Activated naive CD4-positive, alpha-beta T cell treated with anti-CD3 and anti-CD28 coated beads for 36 hours (primary cell): ENCODE data around the gene CSNK1G1. TPM values are rescaled to one million over a fixed set of nuclear protein-coding genes. Genes with fewer than 3 reads are reported as not detected.
A peak's percentile ranks its signal among the peaks of the same experiment; 100 is the strongest.
"Not testable (repeated sequence)": the region's sequence is repeated elsewhere in the genome, so short reads cannot be mapped to it uniquely, and the experiment has no call there.

ENCODE experiments used
- CTCF ChIA-PET: fragments of 350-600 bp; sonication (Branson Sonifier 250); formaldehyde crosslinking; loops from one replicate; lab custom pipeline; 2021; ENCODE audit warnings: antibody characterized with exemption; lab: Charles Lee
- DNase-seq: peaks from one replicate; pipeline ENCODE4 v3.0.0-alpha.2; 2020
- H3K27ac Mint-ChIP-seq: one replicate; pipeline ENCODE4 v1.8.0; 2021; ENCODE audit warnings: mild to moderate bottlenecking, mixed read lengths
- H3K27me3 Mint-ChIP-seq: one replicate; pipeline ENCODE4 v1.8.0; 2021; ENCODE audit warnings: low read depth, mixed read lengths
- H3K36me3 Mint-ChIP-seq: one replicate; pipeline ENCODE4 v1.8.0; 2021; ENCODE audit warnings: low read depth, mixed read lengths
- H3K4me1 Mint-ChIP-seq: one replicate; pipeline ENCODE4 v1.8.0; 2021; ENCODE audit warnings: low read depth, mixed read lengths
- H3K4me3 Mint-ChIP-seq: one replicate; pipeline ENCODE4 v1.8.0; 2021; ENCODE audit warnings: mild to moderate bottlenecking, moderate library complexity, mixed read lengths
- H3K9me3 Mint-ChIP-seq: one replicate; pipeline ENCODE4 v1.8.0; 2021; ENCODE audit warnings: mixed read lengths
- intact Hi-C: fragments of 100-400 bp; cut with micrococcal nuclease; formaldehyde crosslinking; loops from one replicate; pipeline ENCODE4 v1.15.1; 2023
- total RNA-seq, 2 experiments: library from RNA; stranded (reverse); gene quantifications; one replicate each; pipeline ENCODE4 v1.2.3, GENCODE V29; 2021

CSNK1G1 gene
- total RNA-seq, 2 experiments from 2014 or later = 14.8 to 16.6 TPM

DNA sequence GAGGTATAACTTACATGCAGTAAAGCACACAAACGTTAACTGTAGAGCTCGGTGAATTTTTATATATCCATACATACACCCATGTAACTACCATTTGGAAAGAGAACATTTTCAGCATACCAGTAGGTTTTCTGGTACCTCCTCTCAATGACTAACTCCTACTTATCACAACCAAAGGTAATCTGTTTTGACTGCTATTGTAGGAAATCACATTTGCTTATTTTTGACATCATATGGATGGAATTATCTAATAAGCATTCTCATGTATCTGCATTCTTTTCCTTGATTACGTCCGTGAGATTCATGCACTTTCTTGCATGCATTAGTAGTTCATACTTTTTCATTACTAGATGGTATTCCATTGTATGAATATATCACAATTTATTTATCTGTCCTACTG lies 76.8 kb downstream of the CSNK1G1 start:
- no peaks in the 10 kb centered on the region for H3K9me3 Mint-ChIP-seq
- no peaks in the 10 kb centered on the region for H3K27me3 Mint-ChIP-seq
- no peak for DNase-seq
- no peak overlapping the region for H3K27ac Mint-ChIP-seq
- H3K4me1 Mint-ChIP-seq = peaks cover 30% of the 10 kb centered on the region
- CTCF ChIA-PET = no interaction called here
- H3K4me3 Mint-ChIP-seq = no peak overlapping the region
- peaks cover 6% of the 10 kb centered on the region for H3K36me3 Mint-ChIP-seq
- intact Hi-C loops = no loop called here

DNA sequence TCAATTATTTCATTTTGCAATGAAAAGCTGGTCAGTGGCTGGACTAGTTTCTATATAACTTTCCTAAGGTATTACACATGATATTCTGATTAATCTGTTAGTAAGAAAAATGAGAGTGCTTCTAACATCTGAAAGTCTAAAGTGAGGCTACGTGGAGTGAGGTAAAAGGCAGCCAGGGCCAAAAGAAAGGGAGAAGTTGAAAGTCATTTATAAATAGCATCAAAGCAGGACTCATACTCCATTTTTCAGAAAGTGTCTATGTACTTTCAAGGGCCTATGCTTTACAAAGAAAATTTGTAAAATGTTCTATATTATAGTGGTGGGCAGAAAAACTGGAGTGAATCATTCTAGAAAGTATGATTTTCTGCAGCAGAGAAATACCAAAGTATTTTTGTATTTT lies 80.0 kb downstream of the CSNK1G1 start:
- peak overlapping the region; percentile 53 for H3K27ac Mint-ChIP-seq
- H3K36me3 Mint-ChIP-seq = peaks cover 6% of the 10 kb centered on the region
- DNase-seq = no peak
- no peak overlapping the region for H3K4me3 Mint-ChIP-seq
- peaks cover 28% of the 10 kb centered on the region for H3K4me1 Mint-ChIP-seq
- no peaks in the 10 kb centered on the region for H3K27me3 Mint-ChIP-seq
- no peaks in the 10 kb centered on the region for H3K9me3 Mint-ChIP-seq
- CTCF ChIA-PET = no interaction called here
- intact Hi-C loops = no loop called here

DNA sequence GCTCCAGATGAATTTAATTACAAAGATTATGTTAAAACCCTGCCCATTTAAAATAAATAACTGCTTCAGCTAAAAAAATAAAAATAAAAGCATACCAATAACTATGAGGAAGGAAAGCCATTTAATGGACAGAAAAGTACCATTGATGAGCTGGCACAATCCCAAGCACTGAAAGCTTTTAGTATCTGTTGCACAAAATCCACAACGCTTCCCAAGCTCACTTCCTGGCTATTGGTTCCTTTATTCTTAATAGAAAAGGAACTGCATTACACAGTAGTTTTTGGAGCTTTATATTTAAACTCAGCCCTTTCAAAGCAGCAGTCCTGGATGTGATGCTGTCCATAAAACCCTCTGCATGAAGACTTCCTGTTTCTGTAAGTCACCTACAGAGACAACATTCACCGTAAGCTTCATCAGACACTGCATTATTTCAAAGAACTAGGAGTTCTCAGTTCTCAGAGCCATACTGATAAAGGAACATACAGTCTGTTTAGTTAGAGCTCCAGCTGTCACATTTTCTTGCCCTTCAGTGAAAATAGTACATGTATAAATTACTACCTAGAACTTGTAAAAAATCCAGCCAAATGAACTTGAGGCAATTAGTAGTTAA lies 81.5 kb downstream of the CSNK1G1 start:
- intact Hi-C loops = no loop called here
- H3K4me3 Mint-ChIP-seq = no peak overlapping the region
- H3K27ac Mint-ChIP-seq = no peak overlapping the region
- no peaks in the 10 kb centered on the region for H3K9me3 Mint-ChIP-seq
- peaks cover 6% of the 10 kb centered on the region for H3K36me3 Mint-ChIP-seq
- peaks cover 28% of the 10 kb centered on the region for H3K4me1 Mint-ChIP-seq
- H3K27me3 Mint-ChIP-seq = no peaks in the 10 kb centered on the region
- CTCF ChIA-PET = interaction anchor here (0.7 to 1.9 kb wide), 3 partner anchors 9 to 112 kb away, joined by 3 to 5 read pairs (median 3); partner anchors contain the start of gene PPIB
- no peak for DNase-seq

DNA sequence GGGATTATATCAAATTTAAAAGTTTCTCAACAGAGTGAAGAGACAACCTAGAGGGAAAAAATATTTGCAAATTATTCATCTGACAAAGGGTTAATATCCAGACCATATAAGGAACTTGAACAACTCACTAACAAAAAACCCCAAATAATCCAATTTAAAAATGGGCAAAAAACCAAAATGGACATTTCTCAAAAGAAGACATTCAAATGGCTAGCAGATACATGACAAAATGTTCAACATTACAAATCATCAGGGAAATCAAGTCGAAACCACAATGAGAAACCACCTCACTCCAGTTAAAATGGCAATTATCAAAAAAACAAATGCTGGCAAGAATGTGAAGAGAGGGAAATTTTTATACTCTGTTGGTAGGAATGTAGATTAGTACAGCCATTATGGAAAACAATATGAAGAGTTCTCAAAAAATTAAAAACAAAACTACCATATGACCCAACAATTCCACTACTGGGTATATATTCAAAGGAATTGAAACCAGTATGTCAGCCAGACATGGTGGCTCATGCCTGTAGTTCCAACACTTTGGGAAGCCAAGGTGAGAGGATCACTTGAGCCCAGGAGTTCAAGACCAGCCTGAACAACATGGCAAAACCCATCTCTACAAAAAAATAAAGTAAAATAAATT lies 88.5 kb downstream of the CSNK1G1 start:
- Mint-ChIP-seq H3K4me3 (no peak overlapping the region), H3K9me3 (peaks cover 28% of the 10 kb centered on the region), H3K27ac (no peak overlapping the region), H3K36me3 (peaks cover 34% of the 10 kb centered on the region), H3K4me1 (peaks cover 43% of the 10 kb centered on the region), H3K27me3 (no peaks in the 10 kb centered on the region)
- no peak for DNase-seq
- CTCF ChIA-PET = no interaction called here
- intact Hi-C loops = no loop called here

DNA sequence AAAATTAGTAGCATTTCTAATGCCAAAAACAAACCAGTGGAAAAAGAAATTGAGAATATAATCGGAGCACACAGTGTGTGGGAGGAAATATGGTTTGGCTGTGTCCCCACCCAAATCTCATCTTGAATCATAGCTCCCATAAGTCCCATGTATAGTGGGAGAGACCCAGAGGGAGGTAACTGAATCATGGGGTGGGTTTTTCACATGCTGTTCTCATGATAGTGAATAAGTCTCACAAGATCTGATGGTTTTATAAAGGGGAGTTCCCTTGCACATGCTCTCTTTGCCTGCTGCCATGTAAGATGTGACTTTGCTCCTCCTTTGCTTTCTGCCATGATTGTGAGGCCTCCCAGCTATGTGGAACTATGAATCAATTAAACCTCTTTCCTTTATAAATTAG lies 90.8 kb downstream of the CSNK1G1 start:
- intact Hi-C loops, H3K4me3 Mint-ChIP-seq, H3K27me3 Mint-ChIP-seq: not testable (repeated sequence)
- Mint-ChIP-seq H3K36me3 (peaks cover 33% of the 10 kb centered on the region), H3K9me3 (peaks cover 28% of the 10 kb centered on the region), H3K27ac (peak overlapping the region; percentile 71), H3K4me1 (peaks cover 43% of the 10 kb centered on the region)
- CTCF ChIA-PET = interaction anchor here (1.8 kb wide), 1 partner anchor 9 kb away, joined by 5 read pairs; no protein-coding TSS in a partner anchor
- DNase-seq = peak; percentile 22

DNA sequence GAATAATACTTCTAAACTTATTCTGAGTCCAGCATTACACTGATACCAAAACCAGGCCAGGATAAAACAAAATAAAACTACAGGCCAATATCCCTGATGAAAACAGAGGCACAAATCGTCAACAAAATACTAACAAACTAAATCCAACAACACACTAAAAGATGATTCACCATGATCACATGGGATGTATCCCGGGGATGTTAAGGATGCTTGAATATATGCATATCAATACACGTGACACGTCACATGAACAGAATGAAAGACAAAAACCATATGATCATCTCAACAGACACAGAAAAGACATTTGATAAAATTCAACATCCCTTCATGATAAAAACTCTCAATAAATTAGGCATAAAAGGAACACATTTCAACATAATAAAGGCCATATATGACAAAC lies 91.5 kb downstream of the CSNK1G1 start:
- DNase-seq = no peak
- Mint-ChIP-seq H3K36me3 (peaks cover 31% of the 10 kb centered on the region), H3K4me3 (no peak overlapping the region), H3K27ac (no peak overlapping the region), H3K27me3 (no peaks in the 10 kb centered on the region), H3K4me1 (peaks cover 47% of the 10 kb centered on the region), H3K9me3 (peaks cover 28% of the 10 kb centered on the region)
- intact Hi-C loops = no loop called here
- CTCF ChIA-PET = interaction anchor here (1.8 kb wide), 1 partner anchor 10 kb away, joined by 5 read pairs; no protein-coding TSS in a partner anchor

DNA sequence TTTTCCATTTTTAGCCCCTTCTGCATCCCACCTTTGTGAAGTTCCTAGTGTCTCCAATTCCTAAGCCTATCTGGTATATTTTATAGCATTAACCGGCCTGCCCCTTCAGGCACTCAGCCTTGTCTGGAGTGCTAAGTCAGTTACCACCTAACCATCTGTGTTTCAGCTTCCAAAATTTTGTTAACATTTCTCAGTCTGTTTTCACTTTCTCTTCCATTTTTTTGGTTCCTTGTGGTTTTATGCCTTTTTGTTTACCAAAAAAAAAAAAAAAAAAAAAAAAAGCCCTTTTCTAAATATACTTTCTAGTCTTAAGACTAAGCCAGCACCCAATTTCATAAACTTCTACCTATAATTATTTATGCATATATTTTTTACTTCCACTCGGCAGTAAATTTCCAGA lies 92.4 kb downstream of the CSNK1G1 start:
- H3K9me3 Mint-ChIP-seq = peaks cover 28% of the 10 kb centered on the region
- no peak overlapping the region for H3K27ac Mint-ChIP-seq
- peaks cover 28% of the 10 kb centered on the region for H3K36me3 Mint-ChIP-seq
- no peaks in the 10 kb centered on the region for H3K27me3 Mint-ChIP-seq
- intact Hi-C loops = no loop called here
- H3K4me1 Mint-ChIP-seq = peaks cover 52% of the 10 kb centered on the region
- DNase-seq = no peak
- CTCF ChIA-PET = no interaction called here
- H3K4me3 Mint-ChIP-seq = no peak overlapping the region

DNA sequence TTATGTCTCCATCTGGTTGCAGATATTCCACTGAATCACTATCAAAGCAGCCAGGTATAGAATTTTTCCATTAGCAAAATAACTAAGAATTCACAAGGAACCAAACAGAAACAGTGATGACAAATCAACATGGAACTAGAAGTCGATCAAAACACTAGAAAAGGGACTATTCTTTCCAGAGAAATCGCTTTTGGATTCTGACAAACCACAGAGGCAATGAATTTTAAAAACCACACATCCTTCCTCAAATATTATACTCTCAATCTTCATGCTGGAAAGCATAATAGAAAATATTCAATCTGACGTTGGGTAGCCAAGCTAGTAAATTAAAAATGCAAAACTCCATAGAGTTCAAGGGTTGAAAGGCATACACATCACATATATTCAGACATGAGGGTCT lies 99.9 kb downstream of the CSNK1G1 start:
- Mint-ChIP-seq H3K4me3 (no peak overlapping the region), H3K4me1 (peaks cover 18% of the 10 kb centered on the region), H3K36me3 (peaks cover 8% of the 10 kb centered on the region), H3K9me3 (no peaks in the 10 kb centered on the region), H3K27me3 (no peaks in the 10 kb centered on the region), H3K27ac (no peak overlapping the region)
- DNase-seq = no peak
- intact Hi-C loops = no loop called here
- CTCF ChIA-PET = no interaction called here

DNA sequence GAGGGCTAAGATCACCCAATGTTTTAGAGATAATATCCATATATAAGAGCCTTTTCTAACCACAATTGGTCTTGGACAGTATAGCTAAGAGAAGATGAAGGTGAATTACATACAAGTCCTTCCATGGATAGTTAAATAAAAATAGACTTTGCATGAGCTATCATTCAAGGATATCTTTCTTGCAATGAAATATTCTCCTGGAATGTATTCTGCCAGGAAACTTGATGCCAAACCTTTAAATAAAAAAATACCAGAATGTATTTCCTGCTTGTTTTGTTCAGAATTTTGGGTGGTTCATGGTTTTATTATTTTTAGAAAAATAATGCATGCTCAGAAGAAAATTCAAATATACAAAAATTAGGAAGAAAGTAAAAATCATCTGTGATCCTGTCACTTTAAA lies 104.3 kb downstream of the CSNK1G1 start:
- H3K36me3 Mint-ChIP-seq = peaks cover 7% of the 10 kb centered on the region
- H3K4me3 Mint-ChIP-seq = no peak overlapping the region
- no peaks in the 10 kb centered on the region for H3K9me3 Mint-ChIP-seq
- no peak for DNase-seq
- peaks cover 26% of the 10 kb centered on the region for H3K4me1 Mint-ChIP-seq
- H3K27me3 Mint-ChIP-seq = no peaks in the 10 kb centered on the region
- intact Hi-C loops = no loop called here
- no peak overlapping the region for H3K27ac Mint-ChIP-seq
- CTCF ChIA-PET = interaction anchor here (0.7 to 1.0 kb wide), 2 partner anchors 477 to 478 kb away, joined by 3 read pairs; no protein-coding TSS in a partner anchor

DNA sequence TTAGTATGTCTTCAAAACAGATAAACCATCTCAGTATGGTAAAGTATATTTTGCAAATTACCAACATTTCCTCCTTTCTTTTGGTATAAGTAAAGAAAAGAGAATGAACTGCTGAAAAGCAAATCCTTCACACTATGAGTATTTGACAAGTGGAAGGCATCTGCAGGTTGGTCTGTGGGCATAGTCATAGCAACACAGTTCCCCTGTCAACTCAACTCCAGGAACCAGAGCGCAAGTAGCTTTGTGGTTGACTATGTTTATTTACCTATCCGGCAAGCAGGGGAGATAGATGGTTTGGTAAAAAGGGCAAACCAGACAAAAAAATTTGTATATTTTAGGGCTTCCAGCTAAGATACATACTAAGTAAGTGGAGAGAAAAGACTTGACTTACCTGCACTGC lies 104.9 kb downstream of the CSNK1G1 start:
- Mint-ChIP-seq H3K4me3 (no peak overlapping the region), H3K9me3 (no peaks in the 10 kb centered on the region), H3K36me3 (peaks cover 7% of the 10 kb centered on the region), H3K27me3 (no peaks in the 10 kb centered on the region), H3K27ac (no peak overlapping the region), H3K4me1 (peaks cover 30% of the 10 kb centered on the region)
- CTCF ChIA-PET = interaction anchor here (0.7 to 1.0 kb wide), 2 partner anchors 477 to 479 kb away, joined by 3 read pairs; no protein-coding TSS in a partner anchor
- DNase-seq = no peak
- intact Hi-C loops = no loop called here

DNA sequence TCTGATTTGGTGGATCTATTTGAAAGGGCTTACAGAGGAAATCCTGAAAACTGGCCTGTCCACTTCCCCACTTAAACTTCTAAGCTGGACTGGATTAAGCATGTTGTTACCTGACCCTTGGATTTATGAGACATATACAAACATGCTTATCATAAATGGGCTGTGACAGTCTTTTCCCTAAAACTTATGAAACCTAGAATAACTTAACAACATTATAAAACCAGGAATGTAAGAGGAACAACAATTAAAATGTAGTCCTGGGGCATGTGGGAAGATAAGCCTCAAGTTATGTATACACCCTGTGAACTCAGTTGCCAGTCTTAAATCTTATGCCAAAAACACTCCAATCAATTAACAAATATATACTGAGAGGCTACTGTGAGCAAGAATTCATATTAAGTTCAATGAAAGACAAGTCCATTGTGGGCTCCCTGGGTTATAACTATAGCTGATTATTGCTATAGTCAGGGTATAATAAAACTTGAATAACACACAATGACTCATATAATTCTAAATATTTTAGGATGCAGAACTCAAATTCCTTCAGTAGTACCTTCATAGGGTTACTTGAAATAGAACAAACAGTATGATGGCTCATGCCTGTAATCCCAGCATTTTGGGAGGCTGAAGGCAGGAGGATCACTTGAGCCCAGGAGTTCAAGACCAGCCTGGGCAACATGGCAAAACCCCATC lies 105.9 kb downstream of the CSNK1G1 start:
- no peak for DNase-seq
- Mint-ChIP-seq H3K4me3 (no peak overlapping the region), H3K9me3 (no peaks in the 10 kb centered on the region), H3K27me3 (no peaks in the 10 kb centered on the region), H3K4me1 (peaks cover 24% of the 10 kb centered on the region), H3K27ac (no peak overlapping the region), H3K36me3 (peaks cover 11% of the 10 kb centered on the region)
- intact Hi-C loops = no loop called here
- CTCF ChIA-PET = no interaction called here

DNA sequence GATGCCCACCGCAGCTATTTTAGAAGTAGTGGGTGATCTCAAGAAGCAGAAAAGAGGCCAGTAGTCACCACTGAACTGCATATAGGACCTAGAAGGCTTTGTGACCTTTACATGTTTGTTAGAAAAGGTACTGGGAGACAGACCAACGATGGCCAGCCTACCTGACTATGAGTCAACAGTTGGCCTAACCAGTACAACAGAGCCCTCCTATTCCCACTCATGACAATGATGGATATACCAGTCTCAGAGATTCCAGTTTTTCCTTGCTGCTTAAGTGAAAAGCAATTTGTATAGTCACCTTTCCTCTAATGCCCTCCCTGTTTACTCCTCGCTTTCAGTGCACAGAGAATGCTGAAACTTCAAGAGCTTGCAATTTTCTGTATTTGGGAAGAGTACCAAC lies 106.6 kb downstream of the CSNK1G1 start:
- no peaks in the 10 kb centered on the region for H3K9me3 Mint-ChIP-seq
- peaks cover 29% of the 10 kb centered on the region for H3K4me1 Mint-ChIP-seq
- H3K27me3 Mint-ChIP-seq = no peaks in the 10 kb centered on the region
- H3K27ac Mint-ChIP-seq = no peak overlapping the region
- H3K4me3 Mint-ChIP-seq = no peak overlapping the region
- CTCF ChIA-PET = no interaction called here
- peaks cover 15% of the 10 kb centered on the region for H3K36me3 Mint-ChIP-seq
- DNase-seq = no peak
- intact Hi-C loops = no loop called here
